Right renal pelvis (tissue), 4 donors: ENCODE results near the gene POLR2J. TPM values are rescaled to one million over a fixed set of nuclear protein-coding genes. Genes with fewer than 3 reads are reported as not detected.

ENCODE experiments used
- polyA plus RNA-seq, 4 donors: library from polyadenylated mRNA; unstranded; fragments of 120-200 nt; gene quantifications; one replicate each; pipeline ENCODE4 v1.2.1, GENCODE V29; 2013; ENCODE audit not compliant: insufficient read length in 4 of 4

The POLR2J gene
- polyA plus RNA-seq, 4 donors, result 29.4 to 43.7 (median 31.6) TPM

Other genes with a start within 250 kb of the POLR2J start
- gene SH2B2, start 192.1 kb downstream of the POLR2J start, polyA plus RNA-seq, result 1 to 10 TPM; 2.6 to 5.8 (median 4.1) TPM
- 1 to 10 TPM in 3 of 4 donors, not detected in 1; 1.2 to 2.4 (median 1.4) TPM for gene SPDYE6, start 122.5 kb downstream of the POLR2J start, polyA plus RNA-seq
- 10 to 100 TPM; 33.3 to 38.4 (median 35.2) TPM for gene PRKRIP1, start 82.6 kb downstream of the POLR2J start, polyA plus RNA-seq
- 10 to 100 TPM; 19.6 to 29.8 (median 21.4) TPM for gene ORAI2, start 45.3 kb downstream of the POLR2J start, polyA plus RNA-seq
- gene ALKBH4, start 14.1 kb downstream of the POLR2J start, polyA plus RNA-seq, result 10 to 100 TPM; 10.6 to 16.8 (median 11.5) TPM
- 10 to 100 TPM; 17.9 to 23.8 (median 20.8) TPM for gene LRWD1, start 13.9 kb downstream of the POLR2J start, polyA plus RNA-seq
- gene RASA4B, start 38.9 kb upstream of the POLR2J start, polyA plus RNA-seq, result 10 to 100 TPM in 2 of 4 donors, 1 to 10 TPM in 2; 7.5 to 22.2 (median 10.1) TPM
- 10 to 100 TPM in 1 of 4 donors, 1 to 10 TPM in 3; 4.6 to 10.9 (median 6.4) TPM for gene UPK3BL2, start 64.8 kb upstream of the POLR2J start, polyA plus RNA-seq
- gene SPDYE2, start 72.3 kb upstream of the POLR2J start, polyA plus RNA-seq, result 1 to 10 TPM; 1.6 to 3.4 (median 2.4) TPM
- gene POLR2J3, start 93.7 kb upstream of the POLR2J start, polyA plus RNA-seq, result 10 to 100 TPM; 58.9 to 81.7 (median 77.2) TPM
- 10 to 100 TPM; 23.9 to 42.4 (median 31.8) TPM for gene RASA4, start 137.8 kb upstream of the POLR2J start, polyA plus RNA-seq
- 10 to 100 TPM in 2 of 4 donors, 1 to 10 TPM in 2; 4.7 to 18.5 (median 11.1) TPM for gene UPK3BL1, start 163.9 kb upstream of the POLR2J start, polyA plus RNA-seq
- gene SPDYE2B, start 171.4 kb upstream of the POLR2J start, polyA plus RNA-seq, result under 1 TPM; 0.32 to 0.79 (median 0.68) TPM
- gene POLR2J2, start 192.7 kb upstream of the POLR2J start, polyA plus RNA-seq, result 1 to 10 TPM; 1.3 to 3.1 (median 2.2) TPM